A673 (cell line): ENCODE measurements around the gene PLXND1.

ENCODE experiments used
- EZH2 ChIP-seq: fragments of 200-600 bp; sonication (generic); IDR thresholded peaks from 2 replicates; pipeline ENCODE4 v1.6.1; 2017; ENCODE audit warnings: borderline replicate concordance, low read depth, mild to moderate bottlenecking, mixed read lengths, antibody characterized with exemption, low read length; ENCODE audit not compliant: poor library complexity, severe bottlenecking
- TF ChIP-seq, protein P1 (sequence below): fragments of 300-800, 200-600 bp; sonication (generic); conservative IDR thresholded peaks from 2 replicates; pipeline ENCODE4 v1.5.1; 2017; ENCODE audit warnings: low read depth, mild to moderate bottlenecking, antibody characterized with exemption, low read length, moderate library complexity, mixed read lengths

GRCh38 chr3:129597087-129597999, 9.1 kb downstream of the PLXND1 start:
- TF ChIP-seq, protein P1, sequence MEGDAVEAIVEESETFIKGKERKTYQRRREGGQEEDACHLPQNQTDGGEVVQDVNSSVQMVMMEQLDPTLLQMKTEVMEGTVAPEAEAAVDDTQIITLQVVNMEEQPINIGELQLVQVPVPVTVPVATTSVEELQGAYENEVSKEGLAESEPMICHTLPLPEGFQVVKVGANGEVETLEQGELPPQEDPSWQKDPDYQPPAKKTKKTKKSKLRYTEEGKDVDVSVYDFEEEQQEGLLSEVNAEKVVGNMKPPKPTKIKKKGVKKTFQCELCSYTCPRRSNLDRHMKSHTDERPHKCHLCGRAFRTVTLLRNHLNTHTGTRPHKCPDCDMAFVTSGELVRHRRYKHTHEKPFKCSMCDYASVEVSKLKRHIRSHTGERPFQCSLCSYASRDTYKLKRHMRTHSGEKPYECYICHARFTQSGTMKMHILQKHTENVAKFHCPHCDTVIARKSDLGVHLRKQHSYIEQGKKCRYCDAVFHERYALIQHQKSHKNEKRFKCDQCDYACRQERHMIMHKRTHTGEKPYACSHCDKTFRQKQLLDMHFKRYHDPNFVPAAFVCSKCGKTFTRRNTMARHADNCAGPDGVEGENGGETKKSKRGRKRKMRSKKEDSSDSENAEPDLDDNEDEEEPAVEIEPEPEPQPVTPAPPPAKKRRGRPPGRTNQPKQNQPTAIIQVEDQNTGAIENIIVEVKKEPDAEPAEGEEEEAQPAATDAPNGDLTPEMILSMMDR, result no peak
- no peak for TF ChIP-seq EZH2
